Measurements from ENCODE around the gene USE1. TPM values are rescaled to one million over a fixed set of nuclear protein-coding genes. Genes with fewer than 3 reads are reported as not detected.

Gene USE1
- total and polyA plus RNA-seq, 8 donors = 12.8 to 46.6 (median 19.1) TPM

GRCh38 chr19:17225053-17225452 lies 9.9 kb downstream of the USE1 start:
- intact Hi-C loops (cut with DNase I) = no loop called here
- H3K4me3 ChIP-seq = peak overlapping the region in 1 of 4 donors; percentile 65
- 71 to 72% methylated on average over 10 of the region's 10 CpGs for WGBS, 2 donors
- DNase-seq (no peak), ATAC-seq (no peak), FAIRE-seq (no peak)
- H3K4me1 ChIP-seq = no peaks in the 10 kb centered on the region
- no peaks in the 10 kb centered on the region for H3K27me3 ChIP-seq
- no peaks in the 10 kb centered on the region for H3K9me3 ChIP-seq
- TF ChIP-seq, protein P1, sequence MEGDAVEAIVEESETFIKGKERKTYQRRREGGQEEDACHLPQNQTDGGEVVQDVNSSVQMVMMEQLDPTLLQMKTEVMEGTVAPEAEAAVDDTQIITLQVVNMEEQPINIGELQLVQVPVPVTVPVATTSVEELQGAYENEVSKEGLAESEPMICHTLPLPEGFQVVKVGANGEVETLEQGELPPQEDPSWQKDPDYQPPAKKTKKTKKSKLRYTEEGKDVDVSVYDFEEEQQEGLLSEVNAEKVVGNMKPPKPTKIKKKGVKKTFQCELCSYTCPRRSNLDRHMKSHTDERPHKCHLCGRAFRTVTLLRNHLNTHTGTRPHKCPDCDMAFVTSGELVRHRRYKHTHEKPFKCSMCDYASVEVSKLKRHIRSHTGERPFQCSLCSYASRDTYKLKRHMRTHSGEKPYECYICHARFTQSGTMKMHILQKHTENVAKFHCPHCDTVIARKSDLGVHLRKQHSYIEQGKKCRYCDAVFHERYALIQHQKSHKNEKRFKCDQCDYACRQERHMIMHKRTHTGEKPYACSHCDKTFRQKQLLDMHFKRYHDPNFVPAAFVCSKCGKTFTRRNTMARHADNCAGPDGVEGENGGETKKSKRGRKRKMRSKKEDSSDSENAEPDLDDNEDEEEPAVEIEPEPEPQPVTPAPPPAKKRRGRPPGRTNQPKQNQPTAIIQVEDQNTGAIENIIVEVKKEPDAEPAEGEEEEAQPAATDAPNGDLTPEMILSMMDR (IDR thresholded peaks at IDR 0.05) = no peak
- H3K36me3 ChIP-seq = no peaks in the 10 kb centered on the region
- H3K27ac ChIP-seq = no peak overlapping the region

GRCh38 chr19:17226002-17226933 lies 11.1 kb downstream of the USE1 start, which contains the start of gene OCEL1:
Gene OCEL1, plus strand, starts transcription at chr19:17226226. Its CDS starts 22 bp downstream, at chr19:17226248.
- peak within 1 kb of the TSS; percentile 77 to 91 (median 84) for H3K27ac ChIP-seq
- no peaks in the 10 kb centered on the region for H3K36me3 ChIP-seq
- no peaks in the 10 kb centered on the region for H3K27me3 ChIP-seq
- intact Hi-C loops (cut with DNase I) = no loop called here
- 0% methylated on average over 72 to 90 of the region's 90 CpGs for WGBS, 2 donors
- H3K9me3 ChIP-seq = no peaks in the 10 kb centered on the region
- FAIRE-seq (no peak), ATAC-seq (peak; percentile 93 to 97 (median 94)), DNase-seq (peak; percentile 97 to 99 (median 98))
- H3K4me3 ChIP-seq = peak within 1 kb of the TSS; percentile 47 to 65 (median 64)
- no peaks in the 10 kb centered on the region for H3K4me1 ChIP-seq
- TF ChIP-seq, protein P1 (IDR thresholded peaks at IDR 0.05) = no peak

- WGBS, 2 donors = 46 to 56% methylated on average over 13 of the region's 13 CpGs
- H3K4me3 ChIP-seq = no peak overlapping the region
- DNase-seq (peak in 2 of 6 donors; percentile 52 to 85), FAIRE-seq (no peak), ATAC-seq (peak in 1 of 4 donors; percentile 9)
- H3K4me1 ChIP-seq = no peaks in the 10 kb centered on the region
- H3K36me3 ChIP-seq = peaks cover 0 to 9% (median 8%) of the 10 kb centered on the region in 3 donors
- peak overlapping the region in 2 of 4 donors; percentile 4 to 17 for H3K27ac ChIP-seq
- intact Hi-C loops (cut with DNase I) = no loop called here
- TF ChIP-seq, protein P1 (IDR thresholded peaks at IDR 0.05) = no peak
- no peaks in the 10 kb centered on the region for H3K9me3 ChIP-seq
- no peaks in the 10 kb centered on the region for H3K27me3 ChIP-seq
Measured at GRCh38 chr19:17227798-17228367, 12.7 kb downstream of the USE1 start.

DNA sequence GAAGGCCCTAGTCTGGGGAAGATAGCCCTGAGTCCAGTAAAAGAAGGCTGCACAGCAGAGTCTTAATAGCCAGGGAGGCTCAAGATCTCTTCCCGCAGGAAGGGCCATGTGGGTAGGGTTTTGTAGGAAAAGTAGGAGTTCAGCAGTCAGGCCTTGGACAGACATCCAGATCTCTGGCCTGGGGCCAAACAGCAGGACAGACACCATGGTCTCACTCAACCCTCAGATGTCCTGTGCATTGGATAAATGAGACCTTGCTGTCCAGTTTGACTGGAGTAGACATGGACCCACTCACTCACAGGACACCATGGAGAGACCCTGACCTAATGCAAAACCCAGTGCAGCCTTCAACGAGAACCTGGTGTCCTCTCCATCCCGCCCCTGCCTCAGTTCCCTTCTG lies 14.7 kb downstream of the USE1 start:
- no peaks in the 10 kb centered on the region for H3K27me3 ChIP-seq
- H3K27ac ChIP-seq = no peak overlapping the region
- peaks cover 0 to 1% (median 0%) of the 10 kb centered on the region in 3 donors for H3K4me1 ChIP-seq
- peaks cover 0 to 11% (median 8%) of the 10 kb centered on the region in 3 donors for H3K36me3 ChIP-seq
- no peak overlapping the region for H3K4me3 ChIP-seq
- FAIRE-seq (no peak), DNase-seq (no peak), ATAC-seq (no peak)
- intact Hi-C loops (cut with DNase I) = no loop called here
- WGBS, 2 donors = 96 to 98% methylated on average over 3 of the region's 3 CpGs
- H3K9me3 ChIP-seq = no peaks in the 10 kb centered on the region
- TF ChIP-seq, protein P1 (IDR thresholded peaks at IDR 0.05) = no peak
